Activated CD4-positive, alpha-beta memory T cell treated with anti-CD3 and anti-CD28 coated beads for 36 hours (primary cell): ENCODE results near the gene FRYL. TPM values are rescaled to one million over a fixed set of nuclear protein-coding genes. Genes with fewer than 3 reads are reported as not detected.

ENCODE experiments used
- CTCF ChIA-PET: fragments of 350-600 bp; sonication (Branson Sonifier 250); formaldehyde crosslinking; loops from one replicate; lab custom pipeline; 2021; ENCODE audit warnings: antibody characterized with exemption, inconsistent platforms; lab: Charles Lee
- POLR2A ChIA-PET: fragments of 350-600 bp; sonication (Branson Sonifier 250); formaldehyde crosslinking; loops from one replicate; lab custom pipeline; 2021; ENCODE audit warnings: antibody characterized with exemption; lab: Charles Lee
- DNase-seq: peaks from one replicate; pipeline ENCODE4 v3.0.0-alpha.2; 2020
- H3K27ac Mint-ChIP-seq: one replicate; pipeline ENCODE4 v1.8.0; 2021; ENCODE audit warnings: mixed read lengths
- H3K27me3 Mint-ChIP-seq: one replicate; pipeline ENCODE4 v1.8.0; 2021; ENCODE audit warnings: mixed read lengths
- H3K36me3 Mint-ChIP-seq: one replicate; pipeline ENCODE4 v1.8.0; 2021; ENCODE audit warnings: mixed read lengths
- H3K4me1 Mint-ChIP-seq: one replicate; pipeline ENCODE4 v1.8.0; 2021; ENCODE audit warnings: low read depth, mixed read lengths
- H3K4me3 Mint-ChIP-seq: one replicate; pipeline ENCODE4 v1.8.0; 2021; ENCODE audit warnings: mild to moderate bottlenecking, mixed read lengths
- H3K9me3 Mint-ChIP-seq: one replicate; pipeline ENCODE4 v1.8.0; 2021; ENCODE audit warnings: mixed read lengths
- intact Hi-C: fragments of 100-400 bp; cut with micrococcal nuclease; formaldehyde crosslinking; loops from one replicate; pipeline ENCODE4 v1.15.1; 2023
- total RNA-seq, 2 experiments: library from RNA; stranded (reverse); gene quantifications; one replicate each; pipeline ENCODE4 v1.2.3, GENCODE V29; 2021

Gene FRYL
- total RNA-seq, 2 experiments from 2014 or later: 59.1 to 67.3 TPM

DNA sequence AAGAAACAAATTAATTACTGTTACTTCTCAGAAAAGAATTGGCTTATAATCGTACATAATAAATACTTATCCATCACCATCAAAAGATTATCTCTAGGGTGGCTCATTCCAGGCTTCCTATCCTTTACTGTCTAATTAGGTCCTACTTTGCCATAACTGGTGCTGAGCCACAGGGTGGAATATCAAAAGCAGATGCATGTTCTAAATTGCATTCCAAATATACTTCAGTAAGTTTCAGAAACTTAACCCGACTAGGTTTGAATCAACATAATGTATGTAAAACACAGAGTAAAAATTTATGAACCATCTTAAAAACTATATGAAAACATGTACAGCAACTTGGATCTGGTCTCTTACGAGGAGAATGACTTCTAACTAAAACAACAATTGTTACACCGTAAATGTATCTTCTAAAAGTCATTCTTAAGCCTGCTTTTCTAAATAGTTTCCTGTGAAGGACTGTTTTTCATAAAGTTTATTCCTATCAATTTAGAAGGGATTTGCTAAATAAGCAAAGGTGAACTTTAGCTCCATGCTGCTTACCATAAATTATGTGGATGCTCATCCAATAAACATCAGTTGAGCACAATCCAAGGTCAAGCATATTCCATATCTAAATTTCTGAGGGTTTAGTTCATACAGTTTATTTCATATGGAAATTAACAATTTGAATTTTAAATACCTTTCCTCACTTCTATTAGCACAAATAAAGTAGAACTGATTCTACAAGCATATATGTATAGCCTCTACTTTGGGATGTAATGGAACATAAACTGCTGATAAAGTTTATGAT, 276.6 kb downstream of the FRYL start:
- Mint-ChIP-seq H3K4me3 (no peak overlapping the region), H3K9me3 (no peaks in the 10 kb centered on the region), H3K36me3 (peaks cover 26% of the 10 kb centered on the region), H3K4me1 (peaks cover 15% of the 10 kb centered on the region), H3K27me3 (no peaks in the 10 kb centered on the region), H3K27ac (no peak overlapping the region)
- no peak for DNase-seq
- ChIA-PET CTCF (no interaction called here), POLR2A (no interaction called here)
- intact Hi-C loops: loop anchor here (5.0 kb wide), 2 partner anchors 161 to 179 kb away; partner anchors contain the start of gene SLAIN2

DNA sequence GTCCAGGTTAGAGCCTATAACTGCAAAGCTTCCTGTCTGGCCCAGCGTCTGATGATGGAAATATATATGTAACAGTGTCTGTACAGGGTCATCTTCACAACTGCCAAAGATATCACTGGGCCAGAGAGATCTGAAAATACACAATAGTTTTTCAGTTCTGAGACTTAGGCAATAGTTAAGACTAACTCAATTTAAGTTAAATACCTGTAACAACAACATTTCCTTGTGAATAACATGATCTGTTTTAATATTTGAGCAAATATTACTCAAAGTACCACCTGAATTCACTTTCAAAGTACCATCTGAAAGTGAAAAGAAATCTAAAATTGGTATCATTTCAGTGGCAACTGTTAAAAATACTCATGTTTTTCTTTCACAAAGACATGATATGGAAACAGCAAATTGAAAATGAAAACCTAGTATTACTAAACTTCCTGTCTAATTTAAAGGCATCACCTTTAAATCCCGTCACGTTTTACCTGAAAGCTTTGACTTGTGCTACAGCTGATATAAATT, 280.5 kb downstream of the FRYL start:
- intact Hi-C loops: loop anchor here (5.0 kb wide), 2 partner anchors 157 to 183 kb away; partner anchors contain the start of gene SLAIN2
- no peak overlapping the region for H3K27ac Mint-ChIP-seq
- no peaks in the 10 kb centered on the region for H3K9me3 Mint-ChIP-seq
- peaks cover 22% of the 10 kb centered on the region for H3K36me3 Mint-ChIP-seq
- POLR2A ChIA-PET: no interaction called here
- H3K4me3 Mint-ChIP-seq: no peak overlapping the region
- CTCF ChIA-PET: no interaction called here
- peaks cover 15% of the 10 kb centered on the region for H3K4me1 Mint-ChIP-seq
- DNase-seq: no peak
- H3K27me3 Mint-ChIP-seq: no peaks in the 10 kb centered on the region

GRCh38 chr4:48498895-48499294, 281.2 kb downstream of the FRYL start:
- Mint-ChIP-seq H3K27me3 (no peaks in the 10 kb centered on the region), H3K4me1 (peaks cover 11% of the 10 kb centered on the region), H3K4me3 (no peak overlapping the region), H3K27ac (no peak overlapping the region), H3K9me3 (no peaks in the 10 kb centered on the region), H3K36me3 (peaks cover 22% of the 10 kb centered on the region)
- ChIA-PET CTCF (no interaction called here), POLR2A (interaction anchor here (0.6 kb wide), 1 partner anchor 27 kb away, joined by 3 read pairs; no protein-coding TSS in a partner anchor)
- no peak for DNase-seq
- intact Hi-C loops: no loop called here

DNA sequence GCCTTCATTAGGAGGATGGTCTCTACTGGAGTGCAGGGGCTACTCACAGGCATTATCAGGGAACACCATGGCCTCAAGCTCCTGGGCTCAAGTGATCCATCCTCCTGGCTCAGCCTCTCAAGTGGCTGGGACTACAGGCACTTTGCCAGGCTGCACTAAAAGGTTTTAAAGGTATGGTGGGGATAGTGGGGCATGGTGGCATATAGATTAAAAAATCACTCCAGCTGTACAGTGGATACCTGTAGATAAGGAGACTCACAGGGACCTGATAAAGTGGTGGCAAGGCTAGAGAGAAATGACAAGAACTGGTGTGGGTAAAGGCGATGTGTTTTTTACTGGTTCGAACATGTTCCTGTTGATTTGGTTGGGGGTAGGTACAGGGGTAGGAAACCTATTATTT, 284.1 kb downstream of the FRYL start:
- H3K9me3 Mint-ChIP-seq: no peaks in the 10 kb centered on the region
- H3K4me3 Mint-ChIP-seq: no peak overlapping the region
- CTCF ChIA-PET: no interaction called here
- no peak for DNase-seq
- intact Hi-C loops: no loop called here
- peaks cover 11% of the 10 kb centered on the region for H3K4me1 Mint-ChIP-seq
- H3K27me3 Mint-ChIP-seq: peaks cover 19% of the 10 kb centered on the region
- peaks cover 15% of the 10 kb centered on the region for H3K36me3 Mint-ChIP-seq
- H3K27ac Mint-ChIP-seq: no peak overlapping the region
- POLR2A ChIA-PET: no interaction called here

DNA sequence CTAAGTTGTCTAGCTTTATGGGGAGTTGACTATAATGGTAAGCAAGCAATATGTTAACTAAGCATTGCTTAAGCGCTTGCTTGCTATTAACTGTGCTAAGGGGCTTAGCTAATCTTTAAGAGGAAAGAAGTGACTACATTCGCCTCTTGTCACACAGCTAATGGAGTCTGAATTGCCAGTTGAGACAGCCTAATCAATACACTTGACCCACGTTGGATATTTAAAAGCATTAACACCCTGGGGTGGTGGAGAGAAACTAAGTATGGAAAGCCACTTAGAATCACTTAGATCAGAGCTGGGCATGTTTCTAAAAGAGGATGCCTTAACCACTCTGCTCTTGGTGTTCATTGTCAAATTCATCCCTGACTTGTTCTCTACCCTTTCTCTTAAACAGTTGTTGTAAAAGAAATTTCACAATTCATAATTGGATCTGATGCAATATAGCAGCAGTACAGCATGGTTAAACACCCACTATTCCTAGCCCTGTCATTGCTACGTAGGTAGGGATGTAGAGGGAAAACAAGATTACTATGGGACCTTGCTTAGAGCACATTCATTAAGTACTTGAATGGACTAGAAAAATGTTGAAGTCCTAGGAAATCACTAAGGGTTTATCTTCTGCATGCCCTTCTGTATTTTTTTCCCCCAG, 286.5 kb downstream of the FRYL start:
- Mint-ChIP-seq H3K4me1 (no peaks in the 10 kb centered on the region), H3K27ac (no peak overlapping the region), H3K27me3 (peaks cover 29% of the 10 kb centered on the region), H3K4me3 (no peak overlapping the region), H3K9me3 (no peaks in the 10 kb centered on the region), H3K36me3 (peaks cover 5% of the 10 kb centered on the region)
- CTCF ChIA-PET: no interaction called here
- intact Hi-C loops: no loop called here
- POLR2A ChIA-PET: no interaction called here
- DNase-seq: no peak

DNA sequence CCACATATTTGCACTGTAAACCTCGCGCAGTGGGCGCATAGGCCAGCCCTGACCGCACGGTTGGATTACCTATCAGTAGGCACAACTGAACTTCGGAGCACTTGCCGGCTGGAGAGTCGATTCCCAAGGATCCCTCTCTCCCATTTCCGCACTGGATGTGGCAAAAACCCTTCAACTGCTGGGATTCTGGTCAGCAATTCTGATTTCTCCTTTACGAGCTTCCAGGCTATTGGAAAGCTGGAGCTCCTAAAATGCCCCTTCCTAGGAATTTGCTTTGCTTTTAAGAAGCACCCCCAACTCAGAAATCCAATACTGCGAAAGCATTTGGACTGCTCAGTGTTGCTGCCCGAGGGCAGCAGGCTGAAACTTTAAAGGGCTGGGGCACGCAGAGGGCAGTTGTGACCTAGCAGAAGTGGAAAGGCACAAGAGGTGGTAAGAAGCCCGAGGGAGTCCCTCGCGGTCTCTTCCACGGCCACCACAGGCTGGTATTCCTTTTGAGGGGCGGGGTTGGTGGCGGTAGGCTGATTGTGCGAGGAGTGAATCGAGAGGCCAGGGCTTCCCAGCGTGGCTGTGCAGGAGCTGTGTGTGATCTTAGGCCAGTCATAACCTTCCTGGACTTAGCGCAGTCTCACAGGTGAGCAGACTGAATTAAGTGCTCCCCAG, 288.4 kb downstream of the FRYL start:
- Mint-ChIP-seq H3K36me3 (peaks cover 2% of the 10 kb centered on the region), H3K4me3 (no peak overlapping the region), H3K4me1 (no peaks in the 10 kb centered on the region), H3K27ac (no peak overlapping the region), H3K27me3 (peaks cover 41% of the 10 kb centered on the region), H3K9me3 (no peaks in the 10 kb centered on the region)
- DNase-seq: no peak
- intact Hi-C loops: no loop called here
- CTCF ChIA-PET: no interaction called here
- POLR2A ChIA-PET: no interaction called here

- H3K9me3 Mint-ChIP-seq: no peaks in the 10 kb centered on the region
- peaks cover 41% of the 10 kb centered on the region for H3K27me3 Mint-ChIP-seq
- DNase-seq: no peak
- intact Hi-C loops: no loop called here
- no peaks in the 10 kb centered on the region for H3K4me1 Mint-ChIP-seq
- H3K4me3 Mint-ChIP-seq: no peak overlapping the region
- POLR2A ChIA-PET: no interaction called here
- CTCF ChIA-PET: no interaction called here
- no peaks in the 10 kb centered on the region for H3K36me3 Mint-ChIP-seq
- H3K27ac Mint-ChIP-seq: no peak overlapping the region
These were observed 289.2 kb downstream of the FRYL start for GRCh38 chr4:48490680-48491513.

GRCh38 chr4:48490012-48490679, 289.9 kb downstream of the FRYL start, which contains the start of gene ZAR1:
Gene ZAR1, plus strand, starts transcription at chr4:48490252. Its CDS starts 40 bp downstream, at chr4:48490292.
- Mint-ChIP-seq H3K27me3 (peaks cover 46% of the 10 kb centered on the region), H3K36me3 (no peaks in the 10 kb centered on the region), H3K9me3 (no peaks in the 10 kb centered on the region), H3K27ac (no peak within 1 kb of the TSS), H3K4me3 (peak within 1 kb of the TSS; percentile 35), H3K4me1 (no peaks in the 10 kb centered on the region)
- DNase-seq: no peak
- POLR2A ChIA-PET: no interaction called here
- CTCF ChIA-PET: no interaction called here
- intact Hi-C loops: no loop called here

GRCh38 chr4:48489683-48490011, 290.4 kb downstream of the FRYL start:
- no peak for DNase-seq
- POLR2A ChIA-PET: no interaction called here
- H3K4me3 Mint-ChIP-seq: peak overlapping the region; percentile 35
- CTCF ChIA-PET: no interaction called here
- H3K9me3 Mint-ChIP-seq: no peaks in the 10 kb centered on the region
- H3K27ac Mint-ChIP-seq: no peak overlapping the region
- H3K36me3 Mint-ChIP-seq: no peaks in the 10 kb centered on the region
- intact Hi-C loops: loop anchor here (10.0 kb wide), 1 partner anchor 55 kb away; no protein-coding TSS in a partner anchor
- peaks cover 51% of the 10 kb centered on the region for H3K27me3 Mint-ChIP-seq
- peaks cover 2% of the 10 kb centered on the region for H3K4me1 Mint-ChIP-seq

DNA sequence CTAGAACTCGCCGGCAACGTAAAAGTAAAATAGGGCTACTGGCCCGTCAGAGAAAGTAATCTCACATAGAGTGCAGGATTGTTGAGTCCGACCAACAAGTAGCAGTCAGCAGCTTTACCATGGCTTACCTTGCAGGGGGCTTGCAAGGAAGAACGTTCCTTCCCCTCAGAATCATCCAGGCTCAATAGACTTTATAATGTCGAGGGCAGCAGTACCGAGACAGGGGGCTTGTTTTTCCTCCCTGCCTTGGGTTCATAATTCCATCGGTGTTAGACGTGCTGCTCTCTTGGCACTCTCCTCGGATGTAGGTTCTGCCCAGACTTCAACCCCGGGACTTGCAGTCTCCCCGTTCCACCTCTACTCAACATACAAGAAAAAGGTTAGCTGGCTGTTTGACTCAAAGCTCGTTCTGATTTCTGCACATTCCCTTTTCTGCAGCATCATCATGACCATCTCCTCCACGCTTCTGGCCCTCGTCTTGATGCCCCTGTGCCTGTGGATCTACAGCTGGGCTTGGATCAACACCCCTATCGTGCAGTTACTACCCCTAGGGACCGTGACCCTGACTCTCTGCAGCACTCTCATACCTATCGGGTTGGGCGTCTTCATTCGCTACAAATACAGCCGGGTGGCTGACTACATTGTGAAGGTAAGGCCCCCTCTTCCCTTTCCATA, 295.4 kb downstream of the FRYL start:
- Mint-ChIP-seq H3K4me3 (peak overlapping the region; percentile 24), H3K27ac (no peak overlapping the region), H3K27me3 (peaks cover 64% of the 10 kb centered on the region), H3K4me1 (peaks cover 11% of the 10 kb centered on the region), H3K36me3 (peaks cover 2% of the 10 kb centered on the region), H3K9me3 (no peaks in the 10 kb centered on the region)
- CTCF ChIA-PET: interaction anchor here (1.3 kb wide), 1 partner anchor 38 kb away, joined by 4 read pairs; no protein-coding TSS in a partner anchor
- POLR2A ChIA-PET: no interaction called here
- no peak for DNase-seq
- intact Hi-C loops: loop anchor here (10.0 kb wide), 1 partner anchor 50 kb away; no protein-coding TSS in a partner anchor
